GM23338 (cell line): ENCODE data around the gene ZNF853. TPM values are rescaled to one million over a fixed set of nuclear protein-coding genes. Genes with fewer than 3 reads are reported as not detected.
A peak's percentile ranks its signal among the peaks of the same experiment; 100 is the strongest.
"Not testable (repeated sequence)": the region's sequence is repeated elsewhere in the genome, so short reads cannot be mapped to it uniquely, and the experiment has no call there.

Source experiments
- ATAC-seq: fragments of 200-7000 bp; cut with Tn5 transposase; 3 replicates; pipeline ENCODE4 v1.9.1; 2020
- DNase-seq: peaks from one replicate; pipeline ENCODE4 v3.0.0-alpha.2; 2015; ENCODE audit warnings: low spot score
- H2AFZ ChIP-seq: fragments of 200-600 bp; sonication (generic); 2 replicates; pipeline ENCODE4 v1.8.0; 2016; ENCODE audit warnings: antibody characterized with exemption, mild to moderate bottlenecking, moderate library complexity
- H3F3A ChIP-seq: fragments of 200-600 bp; sonication (generic); replicated peaks from 2 replicates; pipeline ENCODE4 v1.8.0; 2017; ENCODE audit warnings: antibody characterized with exemption, mixed run types, low read depth
- H3K27ac ChIP-seq: fragments of 200-600 bp; sonication (generic); 2 replicates; pipeline ENCODE4 v1.6.1; 2016; ENCODE audit warnings: low read depth
- H3K27me3 ChIP-seq: fragments of 200-600 bp; sonication (generic); 2 replicates; pipeline ENCODE4 v1.8.0; 2016; ENCODE audit warnings: mild to moderate bottlenecking, mixed run types, moderate library complexity; ENCODE audit not compliant: insufficient read depth
- H3K36me3 ChIP-seq: fragments of 200-600 bp; sonication (generic); 2 replicates; pipeline ENCODE4 v1.8.0; 2016; ENCODE audit warnings: mild to moderate bottlenecking; ENCODE audit not compliant: insufficient read depth
- H3K4me1 ChIP-seq: fragments of 200-600 bp; sonication (generic); 2 replicates; pipeline ENCODE4 v1.8.0; 2016; ENCODE audit warnings: mild to moderate bottlenecking, moderate library complexity; ENCODE audit not compliant: insufficient read depth
- H3K4me2 ChIP-seq: fragments of 200-600 bp; sonication (generic); 2 replicates; pipeline ENCODE4 v1.7.1; 2017; ENCODE audit warnings: mixed run types
- H3K4me3 ChIP-seq: fragments of 200-600 bp; sonication (generic); 2 replicates; pipeline ENCODE4 v1.6.1; 2016; ENCODE audit warnings: mixed run types
- H3K79me2 ChIP-seq: fragments of 200-600 bp; sonication (generic); replicated peaks from 2 replicates; pipeline ENCODE4 v1.8.0; 2017; ENCODE audit warnings: mild to moderate bottlenecking; ENCODE audit not compliant: insufficient read depth
- H3K9me2 ChIP-seq: fragments of 200-600 bp; sonication (generic); 2 replicates; pipeline ENCODE4 v1.8.0; 2017; ENCODE audit not compliant: insufficient read depth
- H4K20me1 ChIP-seq: fragments of 200-600 bp; sonication (generic); replicated peaks from 2 replicates; pipeline ENCODE4 v1.8.0; 2017; ENCODE audit warnings: mild to moderate bottlenecking; ENCODE audit not compliant: insufficient read depth
- H3K27ac Mint-ChIP-seq: 2 replicates; pipeline ENCODE4 v1.8.0; 2020; ENCODE audit warnings: inconsistent platforms, mild to moderate bottlenecking, moderate library complexity, mixed read lengths
- H3K27me3 Mint-ChIP-seq: 3 replicates; pipeline ENCODE4 v1.8.0; 2022; ENCODE audit warnings: low read depth, mild to moderate bottlenecking, moderate library complexity, mixed read lengths, inconsistent platforms; ENCODE audit not compliant: insufficient read depth, poor library complexity
- H3K36me3 Mint-ChIP-seq: 3 replicates; pipeline ENCODE4 v1.8.0; 2021; ENCODE audit warnings: low read depth, mild to moderate bottlenecking, inconsistent platforms, moderate library complexity, mixed read lengths
- H3K4me1 Mint-ChIP-seq: 3 replicates; pipeline ENCODE4 v1.8.0; 2020; ENCODE audit warnings: mild to moderate bottlenecking, inconsistent platforms, mixed read lengths
- H3K4me3 Mint-ChIP-seq: 3 replicates; pipeline ENCODE4 v1.8.0; 2021; ENCODE audit warnings: moderate library complexity, mild to moderate bottlenecking, inconsistent platforms, mixed read lengths
- H3K9me3 Mint-ChIP-seq: 3 replicates; pipeline ENCODE4 v1.8.0; 2020; ENCODE audit warnings: moderate library complexity, mild to moderate bottlenecking, inconsistent platforms, mixed read lengths
- CREB1 ChIP-seq: fragments of 250-450 bp; sonication (Bioruptor Pico); IDR thresholded peaks from 2 replicates; pipeline ENCODE4 v1.5.0; 2020; ENCODE audit warnings: low read depth, mild to moderate bottlenecking, moderate library complexity
- ETS1 ChIP-seq: IDR thresholded peaks from 2 replicates; pipeline ENCODE4 v1.6.1; 2016; ENCODE audit warnings: antibody characterized with exemption
- EZH2 ChIP-seq: fragments of 200-600 bp; sonication (generic); IDR thresholded peaks from one replicate; pipeline ENCODE4 v1.8.0; 2017; ENCODE audit warnings: antibody characterized with exemption, mild to moderate bottlenecking, low read depth; ENCODE audit not compliant: unreplicated experiment
- JUNB ChIP-seq: IDR thresholded peaks from one replicate; pipeline ENCODE4 v1.6.1; 2016; ENCODE audit warnings: antibody characterized with exemption; ENCODE audit not compliant: unreplicated experiment
- NANOG ChIP-seq: IDR thresholded peaks from 2 replicates; pipeline ENCODE4 v1.6.1; 2016; ENCODE audit warnings: antibody characterized with exemption, borderline replicate concordance
- REST ChIP-seq: IDR thresholded peaks from one replicate; pipeline ENCODE4 v1.6.1; 2018; ENCODE audit warnings: antibody characterized with exemption; ENCODE audit not compliant: unreplicated experiment
- STAT1 ChIP-seq: IDR thresholded peaks from one replicate; pipeline ENCODE4 v1.6.1; 2016; ENCODE audit warnings: antibody characterized with exemption; ENCODE audit not compliant: unreplicated experiment
- ZNF331 ChIP-seq: fragments of 250-450 bp; sonication (Bioruptor Pico); IDR thresholded peaks from 2 replicates; pipeline ENCODE4 v1.5.0; 2020; ENCODE audit warnings: low read depth, mild to moderate bottlenecking, moderate library complexity
- polyA plus RNA-seq: library from polyadenylated mRNA; unstranded; fragments of >200 nt; fragmentation: Nextera tagmentation; extraction: Ambion mirVana; gene quantifications from 2 replicates; pipeline ENCODE4 v1.2.1, GENCODE V29; 2016
- total RNA-seq: library from RNA; depleted of rRNA; stranded (reverse); fragments of >200 nt; shearing (Covaris generic); gene quantifications from 2 replicates; pipeline ENCODE4 v1.2.3, GENCODE V29; 2014
- TF ChIP-seq, protein P1 (sequence below): fragments of 250-450 bp; sonication (Bioruptor Pico); IDR thresholded peaks from 2 replicates; pipeline ENCODE4 v1.5.0; 2020; ENCODE audit warnings: mild to moderate bottlenecking, moderate library complexity

The ZNF853 gene
- total and polyA plus RNA-seq, 2 experiments from 2014 or later = 0.32 to 8.9 TPM

DNA sequence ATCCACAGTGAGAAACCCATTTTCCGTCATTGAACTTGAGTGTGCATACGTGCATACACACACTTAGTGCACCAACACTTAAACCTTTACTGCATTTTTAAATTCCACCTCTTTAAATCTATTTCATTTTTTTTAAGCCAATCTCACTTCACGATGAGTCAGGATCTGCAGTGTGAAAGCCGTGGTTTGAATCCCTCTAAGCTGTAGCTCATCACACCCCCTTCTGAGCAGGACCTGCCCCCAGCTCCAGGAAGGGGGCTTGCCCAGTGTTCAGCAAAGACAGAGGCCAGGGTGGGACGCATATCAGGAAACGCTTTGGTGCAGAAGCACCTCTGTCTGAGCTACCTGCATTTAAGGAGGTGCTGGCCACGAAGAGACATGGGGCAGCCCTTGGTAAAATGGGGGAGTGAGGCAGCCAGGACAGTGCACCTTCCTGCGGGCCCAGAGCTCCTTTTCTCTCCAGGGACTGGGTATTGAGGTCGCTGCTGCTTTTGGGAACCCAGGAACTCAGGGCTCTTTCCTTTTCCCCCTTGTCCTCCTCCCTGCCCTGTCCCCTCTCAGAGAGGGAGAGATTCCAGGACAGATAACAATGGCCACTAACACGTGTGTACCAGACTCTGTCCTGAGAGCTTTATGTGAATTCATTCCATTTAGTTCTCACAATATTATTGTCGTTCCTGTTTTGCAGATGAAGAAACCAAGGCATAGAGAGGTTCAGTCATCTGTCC lies 43.4 kb downstream of the ZNF853 start:
- ATAC-seq = peak; percentile 13; the same call in 2 of the 3 replicates
- Mint-ChIP-seq H3K27ac (peak overlapping the region; percentile 34; the same call in 1 of the 2 replicates), H3K36me3 (peaks cover 9% of the 10 kb centered on the region), H3K4me3 (no peak overlapping the region), H3K4me1 (peaks cover 13% of the 10 kb centered on the region), H3K27me3 (peaks cover 8% of the 10 kb centered on the region), H3K9me3 (no peaks in the 10 kb centered on the region; the same call in 2 of the 3 replicates)
- Histone ChIP-seq H3K27ac (no peak overlapping the region), H3K4me2 (no peak overlapping the region), H2AFZ (no peak overlapping the region), H3K9me2 (no peaks in the 10 kb centered on the region), H3F3A (no peaks in the 10 kb centered on the region), H3K36me3 (no peaks in the 10 kb centered on the region), H3K27me3 (no peaks in the 10 kb centered on the region), H4K20me1 (no peaks in the 10 kb centered on the region), H3K4me3 (no peak overlapping the region), H3K4me1 (peaks cover 7% of the 10 kb centered on the region; the same call in 1 of the 2 replicates), H3K79me2 (no peaks in the 10 kb centered on the region)
- no peak for DNase-seq
- TF ChIP-seq CREB1 (CRISPR knock-in tag) = no peak
- TF ChIP-seq JUNB = no peak
- TF ChIP-seq REST = no peak
- TF ChIP-seq STAT1 = no peak
- no peak for TF ChIP-seq EZH2
- no peak for TF ChIP-seq NANOG
- TF ChIP-seq ETS1 = no peak
- no peak for TF ChIP-seq ZNF331 (CRISPR knock-in tag)
- TF ChIP-seq, protein P1, sequence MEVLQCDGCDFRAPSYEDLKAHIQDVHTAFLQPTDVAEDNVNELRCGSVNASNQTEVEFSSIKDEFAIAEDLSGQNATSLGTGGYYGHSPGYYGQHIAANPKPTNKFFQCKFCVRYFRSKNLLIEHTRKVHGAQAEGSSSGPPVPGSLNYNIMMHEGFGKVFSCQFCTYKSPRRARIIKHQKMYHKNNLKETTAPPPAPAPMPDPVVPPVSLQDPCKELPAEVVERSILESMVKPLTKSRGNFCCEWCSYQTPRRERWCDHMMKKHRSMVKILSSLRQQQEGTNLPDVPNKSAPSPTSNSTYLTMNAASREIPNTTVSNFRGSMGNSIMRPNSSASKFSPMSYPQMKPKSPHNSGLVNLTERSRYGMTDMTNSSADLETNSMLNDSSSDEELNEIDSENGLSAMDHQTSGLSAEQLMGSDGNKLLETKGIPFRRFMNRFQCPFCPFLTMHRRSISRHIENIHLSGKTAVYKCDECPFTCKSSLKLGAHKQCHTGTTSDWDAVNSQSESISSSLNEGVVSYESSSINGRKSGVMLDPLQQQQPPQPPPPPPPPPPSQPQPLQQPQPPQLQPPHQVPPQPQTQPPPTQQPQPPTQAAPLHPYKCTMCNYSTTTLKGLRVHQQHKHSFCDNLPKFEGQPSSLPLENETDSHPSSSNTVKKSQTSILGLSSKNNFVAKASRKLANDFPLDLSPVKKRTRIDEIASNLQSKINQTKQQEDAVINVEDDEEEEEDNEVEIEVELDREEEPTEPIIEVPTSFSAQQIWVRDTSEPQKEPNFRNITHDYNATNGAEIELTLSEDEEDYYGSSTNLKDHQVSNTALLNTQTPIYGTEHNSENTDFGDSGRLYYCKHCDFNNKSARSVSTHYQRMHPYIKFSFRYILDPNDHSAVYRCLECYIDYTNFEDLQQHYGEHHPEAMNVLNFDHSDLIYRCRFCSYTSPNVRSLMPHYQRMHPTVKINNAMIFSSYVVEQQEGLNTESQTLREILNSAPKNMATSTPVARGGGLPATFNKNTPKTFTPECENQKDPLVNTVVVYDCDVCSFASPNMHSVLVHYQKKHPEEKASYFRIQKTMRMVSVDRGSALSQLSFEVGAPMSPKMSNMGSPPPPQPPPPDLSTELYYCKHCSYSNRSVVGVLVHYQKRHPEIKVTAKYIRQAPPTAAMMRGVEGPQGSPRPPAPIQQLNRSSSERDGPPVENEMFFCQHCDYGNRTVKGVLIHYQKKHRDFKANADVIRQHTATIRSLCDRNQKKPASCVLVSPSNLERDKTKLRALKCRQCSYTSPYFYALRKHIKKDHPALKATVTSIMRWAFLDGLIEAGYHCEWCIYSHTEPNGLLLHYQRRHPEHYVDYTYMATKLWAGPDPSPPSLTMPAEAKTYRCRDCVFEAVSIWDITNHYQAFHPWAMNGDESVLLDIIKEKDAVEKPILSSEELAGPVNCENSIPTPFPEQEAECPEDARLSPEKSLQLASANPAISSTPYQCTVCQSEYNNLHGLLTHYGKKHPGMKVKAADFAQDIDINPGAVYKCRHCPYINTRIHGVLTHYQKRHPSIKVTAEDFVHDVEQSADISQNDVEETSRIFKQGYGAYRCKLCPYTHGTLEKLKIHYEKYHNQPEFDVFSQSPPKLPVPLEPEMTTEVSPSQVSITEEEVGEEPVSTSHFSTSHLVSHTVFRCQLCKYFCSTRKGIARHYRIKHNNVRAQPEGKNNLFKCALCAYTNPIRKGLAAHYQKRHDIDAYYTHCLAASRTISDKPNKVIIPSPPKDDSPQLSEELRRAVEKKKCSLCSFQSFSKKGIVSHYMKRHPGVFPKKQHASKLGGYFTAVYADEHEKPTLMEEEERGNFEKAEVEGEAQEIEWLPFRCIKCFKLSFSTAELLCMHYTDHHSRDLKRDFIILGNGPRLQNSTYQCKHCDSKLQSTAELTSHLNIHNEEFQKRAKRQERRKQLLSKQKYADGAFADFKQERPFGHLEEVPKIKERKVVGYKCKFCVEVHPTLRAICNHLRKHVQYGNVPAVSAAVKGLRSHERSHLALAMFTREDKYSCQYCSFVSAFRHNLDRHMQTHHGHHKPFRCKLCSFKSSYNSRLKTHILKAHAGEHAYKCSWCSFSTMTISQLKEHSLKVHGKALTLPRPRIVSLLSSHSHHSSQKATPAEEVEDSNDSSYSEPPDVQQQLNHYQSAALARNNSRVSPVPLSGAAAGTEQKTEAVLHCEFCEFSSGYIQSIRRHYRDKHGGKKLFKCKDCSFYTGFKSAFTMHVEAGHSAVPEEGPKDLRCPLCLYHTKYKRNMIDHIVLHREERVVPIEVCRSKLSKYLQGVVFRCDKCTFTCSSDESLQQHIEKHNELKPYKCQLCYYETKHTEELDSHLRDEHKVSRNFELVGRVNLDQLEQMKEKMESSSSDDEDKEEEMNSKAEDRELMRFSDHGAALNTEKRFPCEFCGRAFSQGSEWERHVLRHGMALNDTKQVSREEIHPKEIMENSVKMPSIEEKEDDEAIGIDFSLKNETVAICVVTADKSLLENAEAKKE (CRISPR knock-in tag) = no peak

DNA sequence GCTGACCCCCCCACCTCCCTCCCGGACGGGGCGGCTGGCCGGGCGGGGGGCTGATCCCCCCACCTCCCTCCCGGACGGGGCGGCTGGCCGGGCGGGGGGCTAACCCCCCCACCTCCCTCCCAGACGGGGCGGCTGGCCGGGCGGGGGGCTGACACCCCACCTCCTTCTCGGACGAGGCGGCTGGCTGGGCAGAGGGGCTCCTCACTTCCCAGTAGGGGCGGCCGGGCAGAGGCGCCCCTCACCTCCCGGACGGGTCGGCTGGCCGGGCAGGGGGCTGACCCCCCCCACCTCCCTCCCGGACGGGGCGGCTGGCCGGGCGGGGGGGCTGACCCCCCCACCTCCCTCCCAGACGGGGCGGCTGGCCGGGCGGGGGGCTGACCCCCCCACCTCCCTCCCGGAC lies 55.4 kb downstream of the ZNF853 start:
- not testable (repeated sequence) for H3K9me2 ChIP-seq, H3K4me2 ChIP-seq, H3K27ac ChIP-seq, DNase-seq, H3K27me3 Mint-ChIP-seq, H3K4me1 ChIP-seq, ATAC-seq, H3F3A ChIP-seq, H2AFZ ChIP-seq, H4K20me1 ChIP-seq, H3K4me1 Mint-ChIP-seq, H3K79me2 ChIP-seq, H3K27ac Mint-ChIP-seq, H3K27me3 ChIP-seq, H3K4me3 Mint-ChIP-seq, H3K4me3 ChIP-seq
- H3K9me3 Mint-ChIP-seq = peaks cover 91% of the 10 kb centered on the region
- peaks cover 39% of the 10 kb centered on the region for H3K36me3 ChIP-seq
- H3K36me3 Mint-ChIP-seq = peaks cover 87% of the 10 kb centered on the region
